Hematopoietic multipotent progenitor cell treated with erythropoietin and hydrocortisone succinate and interleukin-3 and kit ligand, for 15 days (in vitro differentiated cells): Measurements from ENCODE around the gene CFAP410.

ENCODE experiments used
- DNase-seq: peaks from one replicate; pipeline ENCODE4 v3.0.0-alpha.2; 2015; ENCODE audit warnings: low spot score

The CFAP410 gene

DNA sequence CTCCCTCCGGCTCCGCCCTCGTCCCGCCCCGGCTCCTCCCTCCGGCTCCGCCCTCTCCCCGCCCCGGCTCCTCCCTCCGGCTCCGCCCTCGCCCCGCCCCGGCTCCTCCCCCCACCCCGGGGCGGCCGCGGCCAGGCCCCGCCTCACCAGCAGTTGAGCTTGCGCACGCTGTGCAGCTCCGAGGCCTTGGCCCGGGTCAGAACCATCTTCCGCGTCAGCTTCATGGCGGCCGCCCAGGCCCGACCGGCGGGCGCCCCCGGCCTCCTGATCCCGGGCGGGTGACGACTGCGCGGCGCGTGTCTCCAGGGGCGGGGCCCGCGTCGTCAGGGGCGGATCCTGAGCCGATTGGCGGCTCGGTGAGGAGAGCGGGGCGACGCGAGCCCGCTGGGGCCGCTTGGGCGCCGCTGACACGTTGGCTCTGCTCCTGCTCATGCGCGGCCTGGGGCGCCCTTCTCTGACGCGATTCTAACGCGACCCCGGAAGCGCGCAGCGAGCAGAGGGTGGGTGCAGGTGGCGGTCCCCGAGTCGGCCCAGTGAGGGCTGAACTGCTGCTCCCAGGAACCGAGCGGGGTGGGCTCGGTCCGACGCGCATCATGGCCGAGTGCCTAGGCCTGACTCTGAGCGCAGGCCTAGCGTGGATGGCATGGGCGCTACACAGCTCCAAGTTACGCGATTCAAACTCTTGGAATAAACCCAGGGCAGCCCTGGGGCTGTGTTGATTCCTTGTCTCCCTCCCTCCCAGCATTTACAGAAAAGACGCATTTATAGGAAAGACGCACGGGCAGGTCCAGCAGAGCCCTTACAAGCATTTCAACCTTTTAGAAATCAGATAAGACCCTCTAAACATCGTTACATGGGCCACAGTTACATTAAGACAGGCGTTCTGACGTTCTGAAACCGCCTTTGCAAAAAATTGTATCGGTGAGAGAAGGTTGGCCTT is at the start of gene CFAP410:
TSS of gene CFAP410 (minus strand) at position 420 of the 940 bp plus-strand sequence. CDS start at position 224, 196 bp downstream.
- peak; percentile 92 for DNase-seq

DNA sequence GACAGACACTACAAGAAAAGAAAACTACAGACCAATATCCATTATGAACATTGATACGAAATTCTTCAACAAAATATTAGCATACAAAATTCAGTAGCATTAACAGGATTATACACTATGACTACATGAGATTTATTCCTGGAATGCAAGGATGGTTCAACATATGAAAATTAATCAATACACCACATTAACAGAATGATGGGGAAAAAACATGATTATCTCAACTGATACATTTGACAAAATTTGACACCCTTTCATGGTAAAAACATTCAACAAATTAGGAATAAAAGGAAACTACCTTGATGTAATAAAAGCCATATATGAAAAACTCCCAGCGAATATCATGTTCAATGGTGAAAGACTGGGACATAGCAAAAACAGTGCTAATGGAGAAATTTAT is 45.8 kb upstream of the CFAP410 start:
- no peak for DNase-seq

DNA sequence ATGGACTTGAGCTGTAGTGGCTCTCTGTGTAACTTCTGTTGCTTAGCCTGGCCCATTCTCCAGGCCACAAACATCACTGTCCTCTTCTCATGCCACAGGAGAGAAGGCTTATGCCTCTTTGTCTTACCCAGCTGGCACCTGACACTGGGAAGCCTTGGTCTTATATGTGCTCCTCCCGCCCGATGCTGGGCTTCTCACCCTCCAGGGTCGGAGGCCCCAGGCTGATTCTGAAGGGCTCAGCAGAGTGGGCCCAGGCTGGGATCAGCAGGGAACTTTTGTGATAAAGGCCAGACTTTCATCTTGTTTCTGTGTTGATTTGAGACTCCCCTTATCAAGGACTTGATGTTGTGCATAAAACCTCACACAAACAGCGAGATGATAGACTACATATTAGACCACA is 44.0 kb upstream of the CFAP410 start:
- no peak for DNase-seq

DNA sequence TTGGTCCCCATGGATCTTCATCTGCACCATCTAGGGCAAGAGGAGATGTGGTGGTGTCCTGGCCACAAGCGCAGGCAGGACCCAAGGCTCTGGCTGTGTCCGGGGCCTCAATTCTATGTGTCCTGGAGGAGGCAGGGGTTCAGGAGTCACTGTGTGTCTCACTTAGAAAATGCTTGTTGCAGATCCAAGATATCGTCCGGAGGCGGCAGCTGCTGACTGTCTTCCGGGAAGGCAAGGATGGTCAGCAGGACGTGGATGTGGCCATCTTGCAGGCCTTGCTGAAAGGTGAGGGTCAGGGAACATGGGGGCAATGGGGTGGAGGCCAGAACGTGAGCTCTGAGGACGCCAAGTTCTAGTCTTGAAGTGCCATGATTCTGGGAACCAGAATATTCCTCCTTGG is 43.3 kb upstream of the CFAP410 start:
- DNase-seq, result no peak

DNA sequence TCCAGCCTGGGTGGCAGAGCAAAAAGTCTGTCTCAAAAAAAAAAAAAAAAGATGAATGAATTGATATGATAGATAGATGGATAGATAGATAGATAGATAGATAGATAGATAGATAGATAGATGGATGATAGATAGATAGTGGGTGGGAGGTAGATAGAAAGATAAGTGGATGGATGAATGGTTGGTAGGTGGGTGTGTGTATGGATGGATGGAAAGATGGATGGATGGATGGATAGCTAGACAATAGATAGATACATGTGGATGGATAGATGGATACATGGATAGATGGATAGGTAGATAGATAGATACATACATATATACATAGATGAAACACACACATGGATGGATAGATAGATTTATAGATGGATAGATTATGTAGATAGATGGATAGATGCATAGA is 42.7 kb upstream of the CFAP410 start:
- no peak for DNase-seq

DNA sequence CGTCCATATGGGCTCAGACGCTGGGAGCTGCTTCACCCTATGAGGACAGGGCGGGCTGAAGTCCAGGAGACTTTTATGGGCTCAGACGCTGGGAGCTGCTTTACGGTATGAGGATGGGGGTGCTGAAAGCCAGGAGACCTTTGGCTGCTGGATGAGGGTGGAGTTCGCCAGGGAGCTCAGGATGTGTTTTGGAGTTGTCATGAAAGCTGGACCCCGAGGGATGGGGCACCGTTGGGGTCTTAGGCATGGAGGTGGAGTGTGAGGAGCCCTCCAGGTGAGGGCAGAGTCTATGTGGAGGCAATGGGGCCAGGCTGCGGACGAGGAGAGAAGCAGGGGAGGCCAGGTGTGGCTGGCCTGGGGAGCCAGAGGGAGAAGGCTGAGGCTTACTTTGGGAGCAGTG is 41.7 kb upstream of the CFAP410 start:
- no peak for DNase-seq

DNA sequence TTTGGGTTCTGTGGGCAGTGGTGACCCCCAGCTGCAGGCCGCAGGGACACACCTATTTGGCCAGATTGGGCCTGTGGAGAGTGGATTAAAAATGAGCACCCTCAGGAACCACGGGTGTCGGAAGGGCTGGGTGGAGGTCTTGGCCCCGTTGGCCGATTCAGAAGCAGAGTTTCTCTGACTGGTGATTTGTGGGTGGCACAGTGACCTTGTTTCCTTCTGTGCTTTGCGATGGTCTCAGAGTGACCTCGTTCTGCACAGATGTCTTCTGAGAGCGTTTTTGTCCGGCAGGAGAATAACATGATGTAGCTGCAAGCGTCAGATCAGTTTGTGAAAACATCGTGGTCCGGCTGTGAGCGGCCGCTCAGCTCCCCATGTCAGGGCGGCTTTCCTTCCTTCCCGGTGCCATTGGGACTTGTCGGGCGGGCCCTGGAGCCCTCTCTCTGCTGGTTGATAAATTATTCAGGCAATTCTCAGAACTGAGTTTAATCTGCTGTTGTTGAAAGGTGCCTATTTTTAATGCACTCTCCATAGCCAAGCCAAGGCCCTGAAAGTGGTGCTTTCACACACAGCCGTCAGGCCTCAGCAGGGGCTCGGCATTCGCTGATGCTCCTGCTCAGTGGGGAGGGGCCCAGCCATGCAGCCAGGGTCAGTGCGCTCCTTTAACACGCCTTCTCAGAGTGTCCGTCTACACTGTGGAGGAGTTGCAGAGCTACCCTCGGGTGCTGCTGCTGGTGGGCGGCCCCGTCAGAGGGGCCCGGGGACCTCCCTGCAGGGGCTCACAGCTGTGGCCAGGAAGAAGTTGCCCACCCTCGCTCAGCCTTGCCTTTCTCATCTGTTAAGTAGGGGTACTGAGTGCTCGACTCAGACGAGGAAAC is 41.0 kb upstream of the CFAP410 start:
- no peak for DNase-seq

DNA sequence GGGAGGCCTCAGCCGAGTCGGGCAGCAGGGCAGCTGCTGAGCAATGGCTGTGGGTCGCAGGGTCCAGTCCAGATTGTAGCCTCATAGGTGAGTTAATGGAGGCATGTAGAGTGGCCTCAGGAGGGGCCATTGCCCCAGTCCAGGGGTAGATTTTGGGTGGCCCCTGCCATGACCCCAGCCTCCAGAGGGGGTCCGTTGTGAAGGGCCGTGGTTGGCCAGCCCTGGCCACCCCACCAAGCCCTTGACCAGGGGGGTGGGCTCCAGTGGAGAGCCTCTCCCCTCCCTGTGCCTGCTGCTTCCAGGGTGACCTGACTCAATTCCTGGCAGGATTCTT is 40.3 kb upstream of the CFAP410 start:
- no peak for DNase-seq

DNA sequence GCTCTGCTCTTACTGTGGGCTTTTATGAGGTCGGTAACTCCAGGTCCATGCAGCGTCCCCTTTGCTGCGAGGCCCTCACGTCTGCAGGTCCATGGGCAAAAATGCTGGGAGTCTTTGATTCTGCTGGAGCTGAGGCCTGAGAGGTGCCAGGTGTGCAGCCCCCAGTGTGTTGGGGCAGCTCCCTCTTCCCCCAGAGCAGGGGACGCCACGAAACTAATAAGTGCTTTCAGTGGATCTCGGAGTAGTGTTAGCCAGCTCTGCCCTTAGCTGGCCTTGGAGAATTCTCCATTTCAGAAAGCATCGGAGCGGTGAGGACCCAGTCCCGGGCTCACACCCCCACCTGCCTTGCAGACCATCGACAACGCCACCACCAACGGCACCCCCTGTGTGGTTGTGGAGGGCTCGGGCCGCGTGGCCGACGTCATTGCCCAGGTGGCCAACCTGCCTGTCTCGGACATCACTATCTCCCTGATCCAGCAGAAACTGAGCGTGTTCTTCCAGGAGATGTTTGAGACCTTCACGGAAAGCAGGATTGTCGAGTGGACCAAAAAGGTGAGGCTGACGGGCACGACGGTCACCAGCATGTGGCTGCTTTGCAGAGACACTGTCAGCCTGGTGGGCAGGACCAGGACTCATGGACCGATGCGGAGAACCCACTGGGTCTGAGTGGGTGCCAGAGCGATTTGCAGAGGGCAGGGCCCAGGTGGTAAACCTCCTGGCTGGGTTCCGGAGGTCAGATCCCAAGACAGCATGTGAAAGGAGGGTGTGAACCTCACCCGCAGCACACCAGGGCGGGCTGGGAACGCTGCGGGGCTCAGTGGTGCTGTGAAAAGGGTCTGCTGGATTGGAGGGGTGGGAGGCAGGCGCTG is 39.7 kb upstream of the CFAP410 start:
- DNase-seq, result no peak

DNA sequence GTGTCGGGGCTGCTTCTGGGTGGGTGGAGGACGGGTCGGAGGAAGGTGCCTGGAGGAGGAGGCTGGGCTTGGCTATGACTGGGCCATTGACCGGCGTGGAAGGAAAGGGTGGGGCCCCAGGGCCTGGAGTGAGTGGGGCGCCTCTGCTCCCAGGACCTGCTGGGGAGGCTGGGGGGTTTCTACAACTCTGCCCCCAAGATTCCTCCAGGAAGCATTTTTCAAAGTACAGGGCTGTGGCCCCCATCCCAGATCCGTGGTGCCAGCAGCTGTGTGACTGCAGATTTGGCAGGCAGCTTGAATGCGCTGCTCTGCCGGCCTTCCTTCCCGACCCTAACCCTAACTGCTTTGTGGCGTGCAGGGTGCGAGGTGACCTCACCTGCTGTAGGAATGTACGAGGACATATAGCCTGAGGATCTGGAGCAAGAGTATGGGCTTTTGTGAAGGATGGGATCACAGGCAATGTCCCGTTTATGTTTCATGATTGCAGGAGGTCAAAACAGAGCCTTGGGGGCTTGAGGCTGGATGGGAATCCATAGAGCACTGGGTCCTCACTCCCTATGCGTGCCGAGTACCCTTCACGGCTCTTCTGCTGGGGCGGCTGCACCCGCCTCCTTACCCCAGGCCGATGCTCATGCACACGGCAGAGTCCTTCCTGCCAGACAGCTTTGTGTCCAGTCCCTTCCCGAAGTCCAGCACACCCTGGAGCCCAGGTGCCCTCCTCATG is 38.9 kb upstream of the CFAP410 start:
- no peak for DNase-seq

DNA sequence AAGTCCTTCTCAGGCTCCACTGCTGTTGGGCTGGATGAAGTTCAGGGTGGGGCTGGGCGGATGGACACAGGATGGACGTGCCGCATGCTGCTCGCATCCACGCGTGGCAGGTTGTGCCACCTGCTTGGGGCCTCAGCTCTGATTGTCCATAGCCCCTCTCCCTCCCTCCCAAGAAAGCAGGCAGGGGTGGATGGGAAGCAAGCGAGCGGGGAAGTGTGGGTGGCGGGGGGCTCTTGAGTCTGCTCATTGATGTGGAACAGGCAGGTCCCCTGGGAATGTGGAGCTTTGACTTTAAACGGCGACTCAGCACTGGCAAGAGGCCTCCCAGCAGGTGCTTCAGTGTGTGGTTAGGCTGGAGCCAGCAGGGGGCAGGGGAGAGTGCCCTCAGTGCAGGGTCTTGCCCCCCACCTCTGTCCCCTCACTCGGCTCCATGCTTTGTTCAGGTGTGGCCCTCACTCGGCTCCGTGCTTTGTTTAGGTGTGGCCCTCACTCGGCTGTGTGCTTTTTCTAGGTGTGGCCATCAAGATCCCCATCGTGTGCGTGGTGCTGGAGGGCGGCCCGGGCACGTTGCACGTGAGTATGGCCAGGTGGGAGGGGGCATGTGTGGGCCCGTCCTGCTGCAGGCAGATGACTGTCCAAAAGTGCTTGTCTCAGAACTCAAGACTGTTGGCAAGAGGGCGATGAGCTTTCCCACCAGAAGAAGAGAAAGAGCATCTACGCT is 38.2 kb upstream of the CFAP410 start:
- no peak for DNase-seq

DNA sequence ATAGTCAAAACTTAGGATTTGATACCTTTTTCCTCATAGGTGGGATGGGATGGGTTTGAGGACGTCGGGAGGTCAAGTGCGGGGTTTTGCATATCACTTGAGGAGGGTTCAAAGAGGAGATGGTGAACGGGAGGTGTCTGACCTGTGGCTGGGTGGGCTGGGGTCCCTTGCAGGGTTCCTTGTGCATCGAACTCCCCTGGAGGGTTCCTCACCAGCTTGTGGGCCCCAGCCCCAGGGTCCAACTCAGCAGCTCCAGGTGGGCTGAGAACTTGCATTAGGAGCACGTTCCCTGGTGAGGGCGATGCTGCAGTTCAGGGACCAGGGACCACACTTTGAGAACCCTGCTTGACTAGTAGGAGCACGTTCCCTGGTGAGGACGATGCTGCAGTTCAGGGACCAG is 37.4 kb upstream of the CFAP410 start:
- no peak for DNase-seq

DNA sequence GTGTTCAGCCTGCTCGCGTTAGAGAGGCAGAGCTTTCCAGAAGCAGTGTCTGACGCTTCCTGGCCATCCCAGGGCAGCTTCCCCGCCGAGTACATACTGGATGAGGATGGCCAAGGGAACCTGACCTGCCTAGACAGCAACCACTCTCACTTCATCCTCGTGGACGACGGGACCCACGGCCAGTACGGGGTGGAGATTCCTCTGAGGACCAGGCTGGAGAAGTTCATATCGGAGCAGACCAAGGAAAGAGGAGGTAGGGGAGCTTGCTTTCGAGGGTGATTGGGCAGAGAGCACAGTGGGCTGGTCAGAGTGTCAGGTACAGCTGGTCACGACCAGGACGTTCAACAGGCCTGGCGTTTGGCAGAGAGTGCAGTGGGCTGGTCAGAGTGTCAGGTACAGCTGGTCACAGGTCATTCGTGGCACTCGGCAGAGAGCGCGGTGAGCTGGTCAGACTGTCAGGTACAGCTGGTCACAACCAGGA is 36.6 kb upstream of the CFAP410 start:
- DNase-seq, result no peak

DNA sequence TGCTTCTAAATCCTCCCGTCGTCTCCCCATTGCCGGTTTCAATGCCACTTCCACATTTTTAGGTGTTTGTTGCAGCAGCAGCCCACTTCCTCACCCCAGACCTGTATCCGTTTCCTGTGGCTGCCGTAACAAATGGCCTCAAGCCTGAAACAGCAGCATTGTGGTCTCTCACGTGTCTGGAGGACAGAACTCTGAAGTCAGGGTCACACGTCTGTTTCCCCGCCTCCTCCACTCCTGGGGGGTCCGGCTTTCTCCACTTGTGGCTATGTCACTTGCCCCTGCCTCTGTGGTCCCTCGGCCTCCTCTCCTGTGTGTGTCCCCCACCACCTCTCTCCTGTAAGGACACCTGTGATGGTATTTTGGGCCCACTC is 36.1 kb upstream of the CFAP410 start:
- no peak for DNase-seq

DNA sequence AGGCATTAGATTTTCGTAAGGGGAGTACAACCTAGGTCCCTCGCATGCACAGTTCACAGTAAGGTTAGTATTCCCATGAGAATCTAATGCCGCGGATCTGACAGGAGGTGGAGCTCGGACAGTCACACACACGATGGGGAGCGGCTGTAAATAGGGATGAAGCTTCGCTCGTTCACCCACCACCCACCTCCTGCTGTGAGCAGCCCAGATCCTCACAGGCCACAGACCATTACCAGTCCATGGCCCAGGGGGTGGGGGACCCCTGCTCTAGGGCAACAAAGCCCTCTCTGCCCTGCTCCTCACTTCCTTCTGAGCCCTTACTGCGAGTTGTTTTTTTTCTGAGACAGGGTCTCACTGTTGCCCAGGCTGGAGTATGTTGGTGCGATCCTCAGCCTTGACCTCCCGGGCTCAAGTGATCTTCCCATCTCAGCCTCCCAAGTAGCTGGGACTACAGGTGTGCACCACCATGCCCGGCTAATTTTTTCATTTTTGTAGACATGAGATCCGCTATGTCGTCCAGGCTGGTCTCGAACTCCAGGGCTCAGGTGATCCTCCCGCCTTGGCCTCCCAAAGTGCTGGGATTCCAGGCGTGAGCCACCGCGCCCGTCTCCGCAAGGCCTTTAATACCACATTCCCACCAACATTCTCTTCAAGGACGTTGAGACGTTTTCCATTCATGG is 35.6 kb upstream of the CFAP410 start:
- DNase-seq, result no peak

DNA sequence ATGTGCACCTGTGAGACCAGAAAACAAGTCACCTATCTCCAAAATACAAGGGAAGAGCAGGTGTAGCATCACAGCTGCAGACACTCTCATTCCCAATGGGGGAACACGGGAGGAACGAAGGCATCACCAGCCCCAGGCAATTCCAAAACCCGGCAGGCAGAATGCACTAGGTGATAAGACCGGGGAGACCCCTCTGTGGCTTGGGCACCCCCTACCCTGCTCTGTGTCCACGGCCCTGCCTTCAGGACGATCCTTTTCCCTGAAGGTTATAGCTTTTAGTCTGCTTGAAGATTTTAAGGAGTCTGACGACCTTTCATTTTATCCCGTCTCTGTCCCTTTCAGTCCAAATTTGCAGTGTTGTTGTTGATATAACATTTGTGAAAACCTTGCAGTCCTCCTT is 33.4 kb upstream of the CFAP410 start:
- no peak for DNase-seq

DNA sequence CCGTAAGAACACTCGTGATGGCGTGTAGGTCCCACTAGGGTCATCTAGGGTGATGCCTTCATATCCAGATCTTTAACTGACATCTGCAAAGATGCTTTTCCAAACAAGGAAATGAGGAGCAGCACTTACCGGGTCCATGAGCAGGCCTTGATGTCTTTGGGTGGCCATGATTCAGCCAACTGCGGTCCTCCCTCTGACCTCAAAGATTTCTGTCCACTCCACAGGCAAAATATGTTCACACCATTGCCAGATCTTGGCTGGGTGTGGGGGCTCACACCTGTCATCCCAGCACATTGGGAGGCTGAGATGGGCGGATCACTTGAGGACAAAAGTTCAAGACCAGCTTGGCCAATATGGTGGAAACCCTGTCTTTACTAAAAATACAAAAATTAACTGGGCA is 32.4 kb upstream of the CFAP410 start:
- no peak for DNase-seq

DNA sequence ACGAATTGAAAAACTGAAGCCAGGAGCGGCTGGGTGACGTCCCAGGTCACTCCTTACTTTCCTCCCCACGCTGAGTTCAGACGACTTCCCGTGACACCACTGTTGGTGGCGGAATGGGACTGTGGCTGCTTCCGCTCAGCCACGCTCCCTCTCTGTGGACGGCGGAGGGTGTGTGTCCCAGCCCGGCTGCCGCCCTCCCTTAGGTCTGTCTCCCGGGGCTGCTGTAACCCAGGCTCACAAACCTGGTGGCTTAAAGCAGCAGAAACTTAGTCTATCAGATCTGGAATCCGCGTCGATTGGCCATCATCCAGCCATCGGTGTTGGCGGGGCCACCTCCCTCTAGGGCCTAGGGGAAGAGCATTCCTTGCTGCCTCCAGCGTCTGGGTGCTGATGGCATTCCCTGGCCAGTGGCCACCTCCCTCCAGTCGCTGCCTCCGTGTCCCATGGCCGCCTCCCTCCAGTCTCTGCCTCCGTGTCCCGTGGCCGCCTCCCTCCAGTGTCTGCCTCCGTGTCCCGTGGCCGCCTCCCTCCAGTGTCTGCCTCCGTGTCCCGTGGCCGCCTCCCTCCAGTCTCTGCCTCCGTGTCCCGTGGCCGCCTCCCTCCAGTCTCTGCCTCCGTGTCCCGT is 31.7 kb upstream of the CFAP410 start:
- no peak for DNase-seq

DNA sequence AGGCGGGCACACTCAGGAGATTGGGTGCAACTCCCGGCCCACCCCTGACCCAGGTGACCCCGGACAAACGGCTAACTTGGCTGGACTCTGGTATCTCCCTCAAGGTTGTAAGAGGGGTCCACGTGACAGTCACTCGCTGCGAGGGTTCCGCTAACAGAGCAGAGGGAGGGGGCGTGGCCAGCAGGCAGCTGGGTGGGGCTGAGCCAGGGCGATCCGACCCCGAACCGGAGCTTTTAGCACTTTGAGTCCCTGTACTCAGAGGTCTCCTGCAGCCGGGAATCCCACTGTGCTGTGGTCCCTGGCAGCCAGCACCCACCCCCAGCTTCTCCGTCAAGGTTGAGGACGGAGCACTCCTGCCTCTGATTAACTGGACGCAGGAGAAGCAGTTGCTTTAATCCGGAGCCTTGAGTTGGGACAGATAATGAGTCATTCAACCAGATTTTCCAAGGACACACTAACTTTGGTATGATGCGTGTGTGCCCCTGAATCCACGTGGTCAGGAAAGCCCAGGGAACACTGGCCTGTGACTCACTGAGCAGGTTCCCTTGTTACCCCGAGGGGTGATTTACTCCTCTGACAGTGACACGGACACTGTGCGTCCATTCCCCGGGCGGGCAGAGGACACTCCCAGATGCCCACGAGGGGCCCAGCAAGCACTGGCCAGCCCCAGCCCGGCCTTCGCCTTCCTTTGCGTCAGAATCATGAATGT is 31.0 kb upstream of the CFAP410 start:
- DNase-seq, result no peak
